ENCODE results near the gene SLC12A3.

Gene SLC12A3

GRCh38 chr16:56864960-56865359, at the start of gene SLC12A3:
Gene SLC12A3 (plus strand): TSS chr16:56865207. CDS start chr16:56865236, 29 bp downstream.
- no peak for DNase-seq (ENCODE audit: low read depth in 2 of 2, low spot score in 1 of 2)

GRCh38 chr16:56815721-56816120, 49.3 kb upstream of the SLC12A3 start:
- DNase-seq (ENCODE audit: low read depth in 2 of 2, low spot score in 1 of 2), result no peak

GRCh38 chr16:56817056-56817455, 48.0 kb upstream of the SLC12A3 start:
- no peak for DNase-seq (ENCODE audit: low read depth in 2 of 2, low spot score in 1 of 2)

GRCh38 chr16:56817938-56818337, 47.1 kb upstream of the SLC12A3 start:
- no peak for DNase-seq (ENCODE audit: low read depth in 2 of 2, low spot score in 1 of 2)

- no peak for DNase-seq (ENCODE audit: low read depth in 2 of 2, low spot score in 1 of 2)
Measured at GRCh38 chr16:56823081-56823733, 41.8 kb upstream of the SLC12A3 start.

GRCh38 chr16:56824331-56824730, 40.7 kb upstream of the SLC12A3 start:
- no peak for DNase-seq (ENCODE audit: low read depth in 2 of 2, low spot score in 1 of 2)

GRCh38 chr16:56824804-56825203, 40.2 kb upstream of the SLC12A3 start:
- DNase-seq (ENCODE audit: low read depth in 2 of 2, low spot score in 1 of 2), result no peak

GRCh38 chr16:56825826-56826225, 39.2 kb upstream of the SLC12A3 start:
- no peak for DNase-seq (ENCODE audit: low read depth in 2 of 2, low spot score in 1 of 2)

- no peak for DNase-seq (ENCODE audit: low read depth in 2 of 2, low spot score in 1 of 2)
Measured at GRCh38 chr16:56828647-56829046, 36.4 kb upstream of the SLC12A3 start.

GRCh38 chr16:56830669-56831068, 34.3 kb upstream of the SLC12A3 start:
- DNase-seq (ENCODE audit: low read depth in 2 of 2, low spot score in 1 of 2), result no peak

GRCh38 chr16:56832768-56833167, 32.2 kb upstream of the SLC12A3 start:
- DNase-seq (ENCODE audit: low read depth in 2 of 2, low spot score in 1 of 2), result no peak

- DNase-seq (ENCODE audit: low read depth in 2 of 2, low spot score in 1 of 2), result no peak
Measured at GRCh38 chr16:56833243-56833970, 31.6 kb upstream of the SLC12A3 start.

- no peak for DNase-seq (ENCODE audit: low read depth in 2 of 2, low spot score in 1 of 2)
Measured at GRCh38 chr16:56835320-56835719, 29.7 kb upstream of the SLC12A3 start.

- DNase-seq (ENCODE audit: low read depth in 2 of 2, low spot score in 1 of 2), result no peak
Measured at GRCh38 chr16:56836410-56837230, 28.4 kb upstream of the SLC12A3 start.

GRCh38 chr16:56838622-56839337, 26.2 kb upstream of the SLC12A3 start:
- DNase-seq (ENCODE audit: low read depth in 2 of 2, low spot score in 1 of 2), result no peak

GRCh38 chr16:56841233-56841632, 23.8 kb upstream of the SLC12A3 start:
- no peak for DNase-seq (ENCODE audit: low read depth in 2 of 2, low spot score in 1 of 2)

GRCh38 chr16:56841659-56842058, 23.3 kb upstream of the SLC12A3 start:
- no peak for DNase-seq (ENCODE audit: low read depth in 2 of 2, low spot score in 1 of 2)

GRCh38 chr16:56842133-56842532, 22.9 kb upstream of the SLC12A3 start:
- no peak for DNase-seq (ENCODE audit: low read depth in 2 of 2, low spot score in 1 of 2)

- DNase-seq (ENCODE audit: low read depth in 2 of 2, low spot score in 1 of 2), result no peak
Measured at GRCh38 chr16:56844056-56844455, 21.0 kb upstream of the SLC12A3 start.

- DNase-seq (ENCODE audit: low read depth in 2 of 2, low spot score in 1 of 2), result no peak
Measured at GRCh38 chr16:56847173-56847910, 17.7 kb upstream of the SLC12A3 start.
